SK-N-SH treated with all-trans-retinoic acid at 6 μM for 48 hours (cell line): ENCODE results near the gene GALNTL6.

Source experiments
- ATAC-seq: fragments of 200-7000 bp; cut with Tn5 transposase; 3 replicates; pipeline ENCODE4 v1.9.1; 2020; ENCODE audit warnings: mild to moderate bottlenecking, moderate library complexity
- ARNTL ChIP-seq: fragments of 450-650 bp; formaldehyde crosslinking; IDR thresholded peaks from 2 replicates; pipeline ENCODE4 v1.5.0; 2020; ENCODE audit warnings: low read depth, mild to moderate bottlenecking, moderate library complexity, borderline replicate concordance
- BACH2 ChIP-seq: fragments of 250-450 bp; sonication (Bioruptor Pico); IDR thresholded peaks from 2 replicates; pipeline ENCODE4 v1.9.0; 2021; ENCODE audit warnings: mild to moderate bottlenecking, borderline replicate concordance
- CSDC2 ChIP-seq: fragments of 250-450 bp; sonication (Bioruptor Pico); IDR thresholded peaks from 2 replicates; pipeline ENCODE4 v1.5.0; 2020; ENCODE audit warnings: mild to moderate bottlenecking, moderate library complexity
- ESRRG ChIP-seq: fragments of 250-450 bp; sonication (Bioruptor Pico); IDR thresholded peaks from 2 replicates; pipeline ENCODE4 v1.6.1; 2021; ENCODE audit warnings: mild to moderate bottlenecking
- GLIS3 ChIP-seq: fragments of 250-450 bp; sonication (Bioruptor Pico); IDR thresholded peaks from 2 replicates; pipeline ENCODE4 v1.5.0; 2020; ENCODE audit warnings: mild to moderate bottlenecking, moderate library complexity
- ISL1 ChIP-seq: fragments of 250-450 bp; sonication (Bioruptor Pico); IDR thresholded peaks from 2 replicates; pipeline ENCODE4 v2.1.2; 2022; ENCODE audit warnings: mild to moderate bottlenecking, moderate library complexity
- OSR1 ChIP-seq: fragments of 250-450 bp; sonication (Bioruptor Pico); IDR thresholded peaks from 2 replicates; pipeline ENCODE4 v1.8.0; 2022; ENCODE audit warnings: moderate library complexity, mild to moderate bottlenecking, inconsistent platforms
- PPARA ChIP-seq: fragments of 250-450 bp; sonication (Bioruptor Pico); IDR thresholded peaks from 2 replicates; pipeline ENCODE4 v1.5.0; 2020; ENCODE audit warnings: mild to moderate bottlenecking, borderline replicate concordance
- RARB ChIP-seq: fragments of 250-450 bp; sonication (Bioruptor Pico); IDR thresholded peaks from 2 replicates; pipeline ENCODE4 v1.8.0; 2021; ENCODE audit warnings: mild to moderate bottlenecking, moderate library complexity
- SNAI2 ChIP-seq: fragments of 250-450 bp; sonication (Bioruptor Pico); IDR thresholded peaks from 2 replicates; pipeline ENCODE4 v1.5.0; 2020; ENCODE audit warnings: mild to moderate bottlenecking, moderate library complexity
- TCF4 ChIP-seq: fragments of 250-450 bp; sonication (Bioruptor Pico); IDR thresholded peaks from 2 replicates; pipeline ENCODE4 v1.8.0; 2021; ENCODE audit warnings: mild to moderate bottlenecking, moderate library complexity, borderline replicate concordance
- TOX ChIP-seq: fragments of 250-450 bp; sonication (Bioruptor Pico); IDR thresholded peaks from 2 replicates; pipeline ENCODE4 v1.8.0; 2021; ENCODE audit warnings: mild to moderate bottlenecking, moderate library complexity, borderline replicate concordance
- ZC3H10 ChIP-seq: fragments of 250-450 bp; sonication (Bioruptor Pico); IDR thresholded peaks from 2 replicates; pipeline ENCODE4 v1.5.1; 2021; ENCODE audit warnings: mild to moderate bottlenecking, moderate library complexity
- ZFP3 ChIP-seq: fragments of 250-450 bp; sonication (Bioruptor Pico); IDR thresholded peaks from 2 replicates; pipeline ENCODE4 v1.5.0; 2020; ENCODE audit warnings: mild to moderate bottlenecking, moderate library complexity
- ZFP30 ChIP-seq: fragments of 450-650 bp; formaldehyde crosslinking; IDR thresholded peaks from 2 replicates; pipeline ENCODE4 v1.5.0; 2022; ENCODE audit warnings: mild to moderate bottlenecking, moderate library complexity
- ZNF565 ChIP-seq: fragments of 450-650 bp; formaldehyde crosslinking; conservative IDR thresholded peaks from 2 replicates; pipeline ENCODE4 v1.5.0; 2020; ENCODE audit warnings: low read depth, mild to moderate bottlenecking, moderate library complexity
- ZNF8 ChIP-seq: fragments of 450-650 bp; formaldehyde crosslinking; IDR thresholded peaks from 2 replicates; pipeline ENCODE4 v1.5.0; 2020; ENCODE audit warnings: mild to moderate bottlenecking, moderate library complexity
- TF ChIP-seq, protein P1 (sequence below): fragments of 250-450 bp; sonication (Bioruptor Pico); IDR thresholded peaks from 2 replicates; pipeline ENCODE4 v1.5.1; 2020; ENCODE audit warnings: low read depth, mild to moderate bottlenecking, moderate library complexity
- TF ChIP-seq, protein P2 (sequence below): fragments of 250-450 bp; sonication (Bioruptor Pico); IDR thresholded peaks from 2 replicates; pipeline ENCODE4 v1.5.1; 2021; ENCODE audit warnings: mild to moderate bottlenecking, moderate library complexity
- TF ChIP-seq, protein P3 (sequence below): fragments of 250-450 bp; sonication (Bioruptor Pico); IDR thresholded peaks from 2 replicates; pipeline ENCODE4 v1.8.0; 2020; ENCODE audit warnings: mild to moderate bottlenecking, moderate library complexity, borderline replicate concordance
- TF ChIP-seq, protein P4 (sequence below): fragments of 250-450 bp; sonication (Bioruptor Pico); IDR thresholded peaks from 2 replicates; pipeline ENCODE4 v1.8.0; 2021; ENCODE audit warnings: low read depth, mild to moderate bottlenecking, moderate library complexity, borderline replicate concordance
- TF ChIP-seq, protein P5 (sequence below): fragments of 250-450 bp; sonication (Bioruptor Pico); IDR thresholded peaks from 2 replicates; pipeline ENCODE4 v1.5.0; 2020; ENCODE audit warnings: mild to moderate bottlenecking, moderate library complexity

The GALNTL6 gene

DNA sequence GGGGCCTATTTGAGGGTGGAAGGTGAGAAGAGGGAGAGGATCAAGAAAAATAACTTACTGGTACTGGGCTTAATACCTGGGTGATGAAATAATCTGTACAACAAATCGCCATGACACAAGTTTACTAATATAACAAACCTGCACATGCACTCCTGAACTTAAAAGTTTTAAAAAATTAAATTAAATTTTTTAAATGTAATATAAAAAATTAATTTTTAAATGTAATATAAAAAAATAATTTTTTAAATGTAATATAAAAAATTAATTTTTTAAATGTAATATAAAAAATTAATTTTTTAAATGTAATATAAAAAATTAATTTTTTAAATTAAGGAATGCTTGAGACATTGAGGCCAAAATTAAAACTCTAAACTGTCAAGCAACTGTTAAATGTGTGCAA is 1231.1 kb downstream of the GALNTL6 start:
- TF ChIP-seq, protein P1, sequence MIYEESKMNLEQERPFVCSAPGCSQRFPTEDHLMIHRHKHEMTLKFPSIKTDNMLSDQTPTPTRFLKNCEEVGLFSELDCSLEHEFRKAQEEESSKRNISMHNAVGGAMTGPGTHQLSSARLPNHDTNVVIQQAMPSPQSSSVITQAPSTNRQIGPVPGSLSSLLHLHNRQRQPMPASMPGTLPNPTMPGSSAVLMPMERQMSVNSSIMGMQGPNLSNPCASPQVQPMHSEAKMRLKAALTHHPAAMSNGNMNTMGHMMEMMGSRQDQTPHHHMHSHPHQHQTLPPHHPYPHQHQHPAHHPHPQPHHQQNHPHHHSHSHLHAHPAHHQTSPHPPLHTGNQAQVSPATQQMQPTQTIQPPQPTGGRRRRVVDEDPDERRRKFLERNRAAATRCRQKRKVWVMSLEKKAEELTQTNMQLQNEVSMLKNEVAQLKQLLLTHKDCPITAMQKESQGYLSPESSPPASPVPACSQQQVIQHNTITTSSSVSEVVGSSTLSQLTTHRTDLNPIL (CRISPR knock-in tag) = no peak
- no peak for TF ChIP-seq ZFP3 (CRISPR knock-in tag)
- TF ChIP-seq OSR1 (CRISPR knock-in tag) = no peak
- TF ChIP-seq ZC3H10 (CRISPR knock-in tag) = no peak
- no peak for TF ChIP-seq CSDC2 (CRISPR knock-in tag)
- TF ChIP-seq ZNF8 (CRISPR knock-in tag) = no peak
- no peak for TF ChIP-seq ISL1 (CRISPR knock-in tag)
- no peak for TF ChIP-seq TOX (CRISPR knock-in tag)
- no peak for TF ChIP-seq ESRRG (CRISPR knock-in tag)
- no peak for TF ChIP-seq ARNTL (CRISPR knock-in tag)
- no peak for TF ChIP-seq GLIS3 (CRISPR knock-in tag)
- TF ChIP-seq ZFP30 (CRISPR knock-in tag) = no peak
- TF ChIP-seq, protein P2, sequence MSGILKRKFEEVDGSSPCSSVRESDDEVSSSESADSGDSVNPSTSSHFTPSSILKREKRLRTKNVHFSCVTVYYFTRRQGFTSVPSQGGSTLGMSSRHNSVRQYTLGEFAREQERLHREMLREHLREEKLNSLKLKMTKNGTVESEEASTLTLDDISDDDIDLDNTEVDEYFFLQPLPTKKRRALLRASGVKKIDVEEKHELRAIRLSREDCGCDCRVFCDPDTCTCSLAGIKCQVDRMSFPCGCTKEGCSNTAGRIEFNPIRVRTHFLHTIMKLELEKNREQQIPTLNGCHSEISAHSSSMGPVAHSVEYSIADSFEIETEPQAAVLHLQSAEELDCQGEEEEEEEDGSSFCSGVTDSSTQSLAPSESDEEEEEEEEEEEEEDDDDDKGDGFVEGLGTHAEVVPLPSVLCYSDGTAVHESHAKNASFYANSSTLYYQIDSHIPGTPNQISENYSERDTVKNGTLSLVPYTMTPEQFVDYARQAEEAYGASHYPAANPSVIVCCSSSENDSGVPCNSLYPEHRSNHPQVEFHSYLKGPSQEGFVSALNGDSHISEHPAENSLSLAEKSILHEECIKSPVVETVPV (CRISPR knock-in tag) = no peak
- TF ChIP-seq, protein P3, sequence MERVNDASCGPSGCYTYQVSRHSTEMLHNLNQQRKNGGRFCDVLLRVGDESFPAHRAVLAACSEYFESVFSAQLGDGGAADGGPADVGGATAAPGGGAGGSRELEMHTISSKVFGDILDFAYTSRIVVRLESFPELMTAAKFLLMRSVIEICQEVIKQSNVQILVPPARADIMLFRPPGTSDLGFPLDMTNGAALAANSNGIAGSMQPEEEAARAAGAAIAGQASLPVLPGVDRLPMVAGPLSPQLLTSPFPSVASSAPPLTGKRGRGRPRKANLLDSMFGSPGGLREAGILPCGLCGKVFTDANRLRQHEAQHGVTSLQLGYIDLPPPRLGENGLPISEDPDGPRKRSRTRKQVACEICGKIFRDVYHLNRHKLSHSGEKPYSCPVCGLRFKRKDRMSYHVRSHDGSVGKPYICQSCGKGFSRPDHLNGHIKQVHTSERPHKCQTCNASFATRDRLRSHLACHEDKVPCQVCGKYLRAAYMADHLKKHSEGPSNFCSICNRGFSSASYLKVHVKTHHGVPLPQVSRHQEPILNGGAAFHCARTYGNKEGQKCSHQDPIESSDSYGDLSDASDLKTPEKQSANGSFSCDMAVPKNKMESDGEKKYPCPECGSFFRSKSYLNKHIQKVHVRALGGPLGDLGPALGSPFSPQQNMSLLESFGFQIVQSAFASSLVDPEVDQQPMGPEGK (CRISPR knock-in tag) = no peak
- no peak for TF ChIP-seq SNAI2 (CRISPR knock-in tag)
- TF ChIP-seq RARB (CRISPR knock-in tag) = no peak
- no peak for TF ChIP-seq TCF4 (CRISPR knock-in tag)
- TF ChIP-seq, all 23 proteins: peak for 0
- no peak for ATAC-seq

DNA sequence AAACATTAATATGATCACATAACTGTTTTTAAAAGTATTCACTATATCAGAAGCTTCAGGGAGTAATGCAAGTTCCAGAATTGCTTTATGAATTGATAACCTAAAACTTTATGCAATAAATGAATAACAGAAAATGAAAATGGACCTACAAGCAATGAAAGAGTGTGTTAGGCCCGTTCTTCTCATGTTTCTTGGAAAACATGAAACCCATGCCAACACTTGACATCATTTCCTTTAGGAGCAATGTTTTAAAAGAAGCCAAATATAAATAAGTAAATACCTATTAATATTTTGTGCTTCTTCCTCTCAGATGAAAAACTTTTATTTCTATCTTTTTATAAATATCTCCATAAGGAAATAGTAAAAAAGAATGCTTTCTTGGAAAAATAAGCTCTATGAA is 1232.4 kb downstream of the GALNTL6 start:
- TF ChIP-seq SNAI2 (CRISPR knock-in tag) = no peak
- TF ChIP-seq PPARA = no peak
- TF ChIP-seq ISL1 (CRISPR knock-in tag) = no peak
- no peak for TF ChIP-seq ESRRG (CRISPR knock-in tag)
- TF ChIP-seq ZC3H10 (CRISPR knock-in tag) = no peak
- TF ChIP-seq, protein P3 (CRISPR knock-in tag) = no peak
- TF ChIP-seq OSR1 (CRISPR knock-in tag) = no peak
- ATAC-seq = no peak

DNA sequence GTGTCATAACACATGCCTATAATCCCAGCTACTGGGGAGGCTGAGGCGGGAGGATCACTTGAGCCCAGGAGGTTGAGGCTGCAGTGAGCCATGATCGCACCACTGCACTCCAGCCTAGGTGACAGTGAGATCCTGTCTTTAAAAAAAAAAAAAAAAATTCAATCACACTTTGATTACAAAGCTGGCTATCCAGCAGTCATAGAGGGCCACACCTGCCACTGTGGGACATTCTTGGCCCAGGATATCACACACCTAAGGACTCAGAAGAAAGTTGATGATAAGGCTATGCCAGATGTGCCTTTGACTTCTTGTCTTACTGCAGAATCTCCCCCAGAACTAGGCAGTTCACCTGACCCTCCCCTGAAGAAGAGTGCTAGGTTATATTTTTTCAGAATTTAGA is 1232.9 kb downstream of the GALNTL6 start:
- ATAC-seq = no peak
- TF ChIP-seq, protein P2 (CRISPR knock-in tag) = no peak
- TF ChIP-seq ZNF565 (no peak), ZNF8 (CRISPR knock-in tag) (no peak), BACH2 (CRISPR knock-in tag) (no peak), GLIS3 (CRISPR knock-in tag) (no peak), ISL1 (CRISPR knock-in tag) (no peak), RARB (CRISPR knock-in tag) (no peak)
- TF ChIP-seq, protein P4, sequence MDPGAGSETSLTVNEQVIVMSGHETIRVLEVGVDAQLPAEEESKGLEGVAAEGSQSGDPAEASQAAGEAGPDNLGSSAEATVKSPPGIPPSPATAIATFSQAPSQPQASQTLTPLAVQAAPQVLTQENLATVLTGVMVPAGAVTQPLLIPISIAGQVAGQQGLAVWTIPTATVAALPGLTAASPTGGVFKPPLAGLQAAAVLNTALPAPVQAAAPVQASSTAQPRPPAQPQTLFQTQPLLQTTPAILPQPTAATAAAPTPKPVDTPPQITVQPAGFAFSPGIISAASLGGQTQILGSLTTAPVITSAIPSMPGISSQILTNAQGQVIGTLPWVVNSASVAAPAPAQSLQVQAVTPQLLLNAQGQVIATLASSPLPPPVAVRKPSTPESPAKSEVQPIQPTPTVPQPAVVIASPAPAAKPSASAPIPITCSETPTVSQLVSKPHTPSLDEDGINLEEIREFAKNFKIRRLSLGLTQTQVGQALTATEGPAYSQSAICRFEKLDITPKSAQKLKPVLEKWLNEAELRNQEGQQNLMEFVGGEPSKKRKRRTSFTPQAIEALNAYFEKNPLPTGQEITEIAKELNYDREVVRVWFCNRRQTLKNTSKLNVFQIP (CRISPR knock-in tag) = no peak
- TF ChIP-seq, protein P1 (CRISPR knock-in tag) = no peak
- TF ChIP-seq, protein P5, sequence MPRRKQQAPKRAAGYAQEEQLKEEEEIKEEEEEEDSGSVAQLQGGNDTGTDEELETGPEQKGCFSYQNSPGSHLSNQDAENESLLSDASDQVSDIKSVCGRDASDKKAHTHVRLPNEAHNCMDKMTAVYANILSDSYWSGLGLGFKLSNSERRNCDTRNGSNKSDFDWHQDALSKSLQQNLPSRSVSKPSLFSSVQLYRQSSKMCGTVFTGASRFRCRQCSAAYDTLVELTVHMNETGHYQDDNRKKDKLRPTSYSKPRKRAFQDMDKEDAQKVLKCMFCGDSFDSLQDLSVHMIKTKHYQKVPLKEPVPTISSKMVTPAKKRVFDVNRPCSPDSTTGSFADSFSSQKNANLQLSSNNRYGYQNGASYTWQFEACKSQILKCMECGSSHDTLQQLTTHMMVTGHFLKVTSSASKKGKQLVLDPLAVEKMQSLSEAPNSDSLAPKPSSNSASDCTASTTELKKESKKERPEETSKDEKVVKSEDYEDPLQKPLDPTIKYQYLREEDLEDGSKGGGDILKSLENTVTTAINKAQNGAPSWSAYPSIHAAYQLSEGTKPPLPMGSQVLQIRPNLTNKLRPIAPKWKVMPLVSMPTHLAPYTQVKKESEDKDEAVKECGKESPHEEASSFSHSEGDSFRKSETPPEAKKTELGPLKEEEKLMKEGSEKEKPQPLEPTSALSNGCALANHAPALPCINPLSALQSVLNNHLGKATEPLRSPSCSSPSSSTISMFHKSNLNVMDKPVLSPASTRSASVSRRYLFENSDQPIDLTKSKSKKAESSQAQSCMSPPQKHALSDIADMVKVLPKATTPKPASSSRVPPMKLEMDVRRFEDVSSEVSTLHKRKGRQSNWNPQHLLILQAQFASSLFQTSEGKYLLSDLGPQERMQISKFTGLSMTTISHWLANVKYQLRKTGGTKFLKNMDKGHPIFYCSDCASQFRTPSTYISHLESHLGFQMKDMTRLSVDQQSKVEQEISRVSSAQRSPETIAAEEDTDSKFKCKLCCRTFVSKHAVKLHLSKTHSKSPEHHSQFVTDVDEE (CRISPR knock-in tag) = no peak
